T-helper 2 cell treated with Interferon-gamma antibody and Interleukin-4, amounts not matched to agents 5 μg/mL and 100 μg/mL, for 36 hours (primary cell): ENCODE data around the gene KPNA2.

ENCODE experiments used
- DNase-seq: peaks from one replicate; pipeline ENCODE4 v3.0.0; 2021; ENCODE audit warnings: low spot score
- H3K27ac Mint-ChIP-seq: one replicate; pipeline ENCODE4 v1.8.0; 2021; ENCODE audit warnings: mild to moderate bottlenecking, mixed read lengths
- H3K27me3 Mint-ChIP-seq: one replicate; pipeline ENCODE4 v1.8.0; 2021; ENCODE audit warnings: low read depth, mixed read lengths
- H3K36me3 Mint-ChIP-seq: one replicate; pipeline ENCODE4 v1.8.0; 2021; ENCODE audit warnings: low read depth, mixed read lengths
- H3K4me1 Mint-ChIP-seq: one replicate; pipeline ENCODE4 v1.8.0; 2021; ENCODE audit warnings: low read depth, mixed read lengths
- H3K4me3 Mint-ChIP-seq: one replicate; pipeline ENCODE4 v1.8.0; 2022; ENCODE audit warnings: mild to moderate bottlenecking, moderate library complexity, mixed read lengths
- H3K9me3 Mint-ChIP-seq: one replicate; pipeline ENCODE4 v1.8.0; 2021; ENCODE audit warnings: mixed read lengths

The KPNA2 gene

DNA sequence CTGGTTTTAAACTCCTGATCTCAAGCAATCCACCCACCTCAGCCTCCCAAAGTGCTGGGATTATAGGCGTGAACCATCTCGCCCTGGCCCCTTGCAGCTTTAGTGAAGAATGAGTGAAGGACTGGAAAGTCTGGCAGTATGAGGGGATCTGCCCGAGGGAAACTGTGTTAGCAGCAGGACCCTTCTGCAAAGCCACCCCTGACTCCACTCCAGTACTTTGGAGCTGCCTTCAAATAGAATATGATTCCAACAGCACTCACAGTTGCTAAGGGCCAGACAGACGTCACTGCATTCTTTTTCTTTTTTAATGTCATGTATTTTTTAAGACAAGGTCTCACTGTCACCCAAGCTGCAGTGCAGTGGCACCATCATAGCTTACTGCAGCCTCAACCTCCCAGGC, 52.3 kb downstream of the KPNA2 start:
- no peak overlapping the region for H3K4me3 Mint-ChIP-seq
- H3K9me3 Mint-ChIP-seq = no peaks in the 10 kb centered on the region
- H3K4me1 Mint-ChIP-seq = peaks cover 47% of the 10 kb centered on the region
- DNase-seq = no peak
- no peak overlapping the region for H3K27ac Mint-ChIP-seq
- no peaks in the 10 kb centered on the region for H3K36me3 Mint-ChIP-seq
- H3K27me3 Mint-ChIP-seq = no peaks in the 10 kb centered on the region

GRCh38 chr17:68089881-68090280, 54.3 kb downstream of the KPNA2 start:
- H3K9me3 Mint-ChIP-seq = no peaks in the 10 kb centered on the region
- H3K4me3 Mint-ChIP-seq = no peak overlapping the region
- H3K27me3 Mint-ChIP-seq = no peaks in the 10 kb centered on the region
- DNase-seq = peak; percentile 35
- H3K27ac Mint-ChIP-seq = peak overlapping the region; percentile 39
- peaks cover 53% of the 10 kb centered on the region for H3K4me1 Mint-ChIP-seq
- H3K36me3 Mint-ChIP-seq = no peaks in the 10 kb centered on the region

DNA sequence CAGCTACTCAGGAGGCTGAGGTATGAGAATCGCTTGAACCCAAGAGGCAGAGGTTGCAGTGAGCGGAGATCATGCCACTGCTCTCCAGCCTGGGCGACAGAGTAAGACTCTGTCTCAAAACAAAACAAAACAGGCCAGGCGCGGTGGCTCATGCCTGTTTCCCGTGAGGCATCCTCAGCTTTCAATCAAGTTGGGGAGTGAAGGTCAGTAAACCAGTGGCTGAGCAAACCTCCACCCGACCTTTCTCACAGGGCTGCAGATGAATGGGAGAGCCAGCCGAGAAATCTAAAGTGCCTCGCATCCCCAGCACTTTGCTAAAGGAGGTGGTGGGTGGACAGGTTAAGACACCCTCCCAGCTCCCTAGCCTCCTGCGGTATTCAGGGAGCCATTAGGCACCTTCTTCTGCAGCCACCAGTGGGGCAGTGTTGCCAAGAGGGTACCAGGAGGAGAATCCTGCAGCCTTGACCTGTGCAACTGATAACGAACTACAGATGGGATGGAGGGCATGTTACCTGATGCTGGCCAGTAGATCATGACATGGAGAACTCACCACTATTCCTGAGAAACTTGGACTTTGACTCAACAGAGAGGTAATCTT, 59.0 kb downstream of the KPNA2 start:
- no peak for DNase-seq
- Mint-ChIP-seq H3K36me3 (no peaks in the 10 kb centered on the region), H3K4me3 (no peak overlapping the region), H3K27me3 (no peaks in the 10 kb centered on the region), H3K4me1 (peaks cover 16% of the 10 kb centered on the region), H3K9me3 (no peaks in the 10 kb centered on the region), H3K27ac (no peak overlapping the region)

DNA sequence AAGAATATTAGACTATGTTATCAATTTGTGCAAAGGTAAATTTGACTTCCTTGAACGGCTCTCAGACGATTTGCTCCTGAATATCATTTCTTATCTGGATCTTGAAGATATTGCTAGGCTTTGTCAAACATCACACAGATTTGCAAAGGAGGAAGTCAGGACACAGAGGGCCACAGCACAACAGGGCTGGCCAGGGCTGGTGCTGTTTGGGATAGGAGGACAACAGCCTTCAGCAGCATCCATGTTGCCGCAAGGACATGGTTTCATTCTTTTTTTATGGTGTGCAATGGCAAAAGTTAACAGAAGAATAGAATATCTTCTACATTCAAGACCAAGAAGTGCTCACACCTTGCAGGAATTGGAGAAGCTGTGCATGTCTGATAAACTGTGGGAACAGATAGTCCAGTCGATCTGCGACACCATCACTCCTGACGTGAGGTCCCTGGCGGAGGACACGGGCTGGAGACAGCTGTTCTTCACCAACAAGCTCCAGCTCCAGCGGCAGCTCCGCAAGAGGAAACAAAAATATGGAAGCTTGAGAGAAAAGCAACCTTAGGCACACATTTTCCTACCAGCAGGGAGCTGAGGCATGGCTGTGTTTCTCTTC, 59.8 kb downstream of the KPNA2 start:
- no peaks in the 10 kb centered on the region for H3K27me3 Mint-ChIP-seq
- no peak overlapping the region for H3K27ac Mint-ChIP-seq
- H3K4me3 Mint-ChIP-seq = no peak overlapping the region
- no peaks in the 10 kb centered on the region for H3K36me3 Mint-ChIP-seq
- H3K9me3 Mint-ChIP-seq = no peaks in the 10 kb centered on the region
- no peak for DNase-seq
- peaks cover 12% of the 10 kb centered on the region for H3K4me1 Mint-ChIP-seq

GRCh38 chr17:68096111-68096510, 60.6 kb downstream of the KPNA2 start:
- Mint-ChIP-seq H3K4me1 (peaks cover 17% of the 10 kb centered on the region), H3K4me3 (no peak overlapping the region), H3K27ac (no peak overlapping the region), H3K27me3 (no peaks in the 10 kb centered on the region), H3K36me3 (no peaks in the 10 kb centered on the region), H3K9me3 (no peaks in the 10 kb centered on the region)
- no peak for DNase-seq
